ENCODE results near the gene MDN1. TPM values are rescaled to one million over a fixed set of nuclear protein-coding genes. Genes with fewer than 3 reads are reported as not detected.

Gene MDN1
- total RNA-seq, 1 donor: 21.4 TPM

DNA sequence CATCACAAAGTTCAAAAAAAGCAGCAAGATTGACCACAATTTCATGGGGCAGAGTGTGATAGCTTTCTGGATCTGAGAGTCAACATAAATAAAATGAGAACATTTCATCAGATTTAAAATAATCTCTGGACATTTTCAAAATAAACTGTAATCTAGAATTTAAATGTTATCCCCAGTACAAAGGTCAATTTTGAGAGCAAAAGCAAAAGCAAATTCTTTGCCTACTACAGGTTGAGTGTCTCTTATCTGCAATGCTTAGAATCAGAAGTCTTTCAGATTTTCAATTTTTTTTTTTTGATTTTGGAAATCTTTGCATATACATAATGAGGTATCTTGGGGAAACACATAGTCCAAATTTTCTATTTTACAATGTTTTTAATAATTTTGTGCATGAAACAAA, 113.5 kb downstream of the MDN1 start:
- no peak for TF ChIP-seq CTCF (IDR thresholded peaks at IDR 0.05; ENCODE audit: extremely low read depth, low read depth, low read length)
- no peak for DNase-seq (ENCODE audit: insufficient read length, low spot score, missing footprints)
- Histone ChIP-seq H3K4me3 (ENCODE audit: insufficient read depth, low read length) (no peak overlapping the region), H3K36me3 (ENCODE audit: insufficient read depth, low read length) (peaks cover 42% of the 10 kb centered on the region), H4K20me1 (ENCODE audit: insufficient read depth, low read length) (no peaks in the 10 kb centered on the region), H3K4me2 (ENCODE audit: insufficient read depth, low read length) (no peak overlapping the region), H3K9me3 (ENCODE audit: low read depth, low read length) (no peaks in the 10 kb centered on the region), H3K4me1 (ENCODE audit: insufficient read depth, low read length) (no peaks in the 10 kb centered on the region), H2AFZ (ENCODE audit: low read length) (no peak overlapping the region), H3K27ac (ENCODE audit: low read depth, low read length) (no peak overlapping the region), H3K27me3 (ENCODE audit: insufficient read depth, low read length) (no peaks in the 10 kb centered on the region), H3K79me2 (ENCODE audit: insufficient read depth, low read length) (no peaks in the 10 kb centered on the region)

- H4K20me1 ChIP-seq (ENCODE audit: insufficient read depth, low read length): no peaks in the 10 kb centered on the region
- peaks cover 50% of the 10 kb centered on the region for H3K36me3 ChIP-seq (ENCODE audit: insufficient read depth, low read length)
- no peak overlapping the region for H3K4me2 ChIP-seq (ENCODE audit: insufficient read depth, low read length)
- no peaks in the 10 kb centered on the region for H3K9me3 ChIP-seq (ENCODE audit: low read depth, low read length)
- H3K4me3 ChIP-seq (ENCODE audit: insufficient read depth, low read length): no peak overlapping the region
- H3K79me2 ChIP-seq (ENCODE audit: insufficient read depth, low read length): no peaks in the 10 kb centered on the region
- no peak for DNase-seq (ENCODE audit: insufficient read length, low spot score, missing footprints)
- TF ChIP-seq CTCF (IDR thresholded peaks at IDR 0.05; ENCODE audit: extremely low read depth, low read depth, low read length): no peak
- no peaks in the 10 kb centered on the region for H3K4me1 ChIP-seq (ENCODE audit: insufficient read depth, low read length)
- no peak overlapping the region for H2AFZ ChIP-seq (ENCODE audit: low read length)
- H3K27me3 ChIP-seq (ENCODE audit: insufficient read depth, low read length): no peaks in the 10 kb centered on the region
- H3K27ac ChIP-seq (ENCODE audit: low read depth, low read length): no peak overlapping the region
Measured at GRCh38 chr6:89703292-89703691, 116.3 kb downstream of the MDN1 start.

GRCh38 chr6:89702349-89702748, 117.2 kb downstream of the MDN1 start:
- Histone ChIP-seq H3K4me2 (ENCODE audit: insufficient read depth, low read length) (no peak overlapping the region), H3K9me3 (ENCODE audit: low read depth, low read length) (no peaks in the 10 kb centered on the region), H2AFZ (ENCODE audit: low read length) (no peak overlapping the region), H3K4me3 (ENCODE audit: insufficient read depth, low read length) (no peak overlapping the region), H3K4me1 (ENCODE audit: insufficient read depth, low read length) (no peaks in the 10 kb centered on the region), H3K27ac (ENCODE audit: low read depth, low read length) (no peak overlapping the region), H3K27me3 (ENCODE audit: insufficient read depth, low read length) (no peaks in the 10 kb centered on the region), H3K36me3 (ENCODE audit: insufficient read depth, low read length) (peaks cover 49% of the 10 kb centered on the region), H4K20me1 (ENCODE audit: insufficient read depth, low read length) (no peaks in the 10 kb centered on the region), H3K79me2 (ENCODE audit: insufficient read depth, low read length) (no peaks in the 10 kb centered on the region)
- TF ChIP-seq CTCF (IDR thresholded peaks at IDR 0.05; ENCODE audit: extremely low read depth, low read depth, low read length): no peak
- no peak for DNase-seq (ENCODE audit: insufficient read length, low spot score, missing footprints)

DNA sequence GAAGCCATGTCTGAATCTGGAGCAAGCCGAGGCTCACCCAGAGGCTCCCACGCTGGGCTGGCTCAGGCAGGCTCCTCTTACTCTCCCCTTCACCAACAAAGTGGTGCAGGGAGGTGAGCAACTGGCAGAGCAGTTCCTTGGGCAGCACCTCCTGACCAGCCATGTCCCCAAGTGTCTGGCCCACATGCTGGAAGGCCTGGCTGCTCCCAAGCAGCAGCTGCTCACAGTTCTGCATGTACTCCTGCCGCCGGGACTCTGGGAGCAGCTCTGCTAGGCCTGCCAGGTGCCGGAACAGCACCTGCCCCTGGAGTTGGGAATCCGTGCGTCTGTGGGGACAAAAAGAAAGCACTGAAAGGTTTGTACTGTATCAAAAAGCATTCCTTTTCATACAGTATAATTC, 123.9 kb downstream of the MDN1 start:
- H3K36me3 ChIP-seq (ENCODE audit: insufficient read depth, low read length): peaks cover 77% of the 10 kb centered on the region
- H3K27me3 ChIP-seq (ENCODE audit: insufficient read depth, low read length): no peaks in the 10 kb centered on the region
- H3K4me3 ChIP-seq (ENCODE audit: insufficient read depth, low read length): no peak overlapping the region
- no peaks in the 10 kb centered on the region for H3K79me2 ChIP-seq (ENCODE audit: insufficient read depth, low read length)
- H3K4me1 ChIP-seq (ENCODE audit: insufficient read depth, low read length): no peaks in the 10 kb centered on the region
- no peak for DNase-seq (ENCODE audit: insufficient read length, low spot score, missing footprints)
- no peaks in the 10 kb centered on the region for H4K20me1 ChIP-seq (ENCODE audit: insufficient read depth, low read length)
- H3K27ac ChIP-seq (ENCODE audit: low read depth, low read length): no peak overlapping the region
- H3K9me3 ChIP-seq (ENCODE audit: low read depth, low read length): no peaks in the 10 kb centered on the region
- no peak overlapping the region for H2AFZ ChIP-seq (ENCODE audit: low read length)
- H3K4me2 ChIP-seq (ENCODE audit: insufficient read depth, low read length): no peak overlapping the region
- TF ChIP-seq CTCF (IDR thresholded peaks at IDR 0.05; ENCODE audit: extremely low read depth, low read depth, low read length): no peak

Measured in osteoblast (primary cell).